ENCODE results near the gene CLPSL1. TPM values are rescaled to one million over a fixed set of nuclear protein-coding genes. Genes with fewer than 3 reads are reported as not detected.

The CLPSL1 gene
- total and polyA plus RNA-seq, 4 donors, result not detected

GRCh38 chr6:35810971-35811698 lies 30.3 kb downstream of the CLPSL1 start:
- Histone ChIP-seq H3K4me3 (no peak overlapping the region), H3K27ac (ENCODE audit: low read depth in 1 of 2, low read length in 1 of 2) (no peak overlapping the region), H3K9me3 (ENCODE audit: control insufficient read depth in 4 of 4, insufficient read depth in 3 of 4, low read length in 3 of 4) (peaks cover 0 to 5% (median 0%) of the 10 kb centered on the region in 4 donors), H3K9ac (ENCODE audit: insufficient read depth in 1 of 2, low read length in 2 of 2) (no peak overlapping the region), H3K36me3 (ENCODE audit: control insufficient read depth in 4 of 4, insufficient read depth in 4 of 4, low read length in 4 of 4) (no peaks in the 10 kb centered on the region), H3K27me3 (ENCODE audit: control insufficient read depth in 3 of 3, insufficient read depth in 3 of 3, low read length in 2 of 3) (peaks cover 0 to 3% (median 0%) of the 10 kb centered on the region in 3 donors), H3K4me1 (ENCODE audit: control insufficient read depth in 5 of 5, insufficient read depth in 5 of 5, low read length in 5 of 5) (no peaks in the 10 kb centered on the region)
- WGBS, 2 donors, result 60 to 67% methylated on average over 14 of the region's 14 CpGs
- DNase-seq, result no peak
- TF ChIP-seq CTCF (IDR thresholded peaks at IDR 0.05; ENCODE audit: control extremely low read depth, extremely low read depth), result no peak
- peak; percentile 47 for ATAC-seq (ENCODE audit: insufficient read depth, low FRiP score)

- ATAC-seq (ENCODE audit: insufficient read depth, low FRiP score) (no peak), DNase-seq (no peak)
- Histone ChIP-seq H3K4me3 (no peak overlapping the region), H3K9ac (ENCODE audit: insufficient read depth in 1 of 2, low read length in 2 of 2) (no peak overlapping the region), H3K27ac (ENCODE audit: low read depth in 1 of 2, low read length in 1 of 2) (no peak overlapping the region), H3K27me3 (ENCODE audit: control insufficient read depth in 3 of 3, insufficient read depth in 3 of 3, low read length in 2 of 3) (no peaks in the 10 kb centered on the region), H3K9me3 (ENCODE audit: control insufficient read depth in 4 of 4, insufficient read depth in 3 of 4, low read length in 3 of 4) (peaks cover 0 to 5% (median 0%) of the 10 kb centered on the region in 4 donors), H3K36me3 (ENCODE audit: control insufficient read depth in 4 of 4, insufficient read depth in 4 of 4, low read length in 4 of 4) (no peaks in the 10 kb centered on the region), H3K4me1 (ENCODE audit: control insufficient read depth in 5 of 5, insufficient read depth in 5 of 5, low read length in 5 of 5) (no peaks in the 10 kb centered on the region)
- 73 to 76% methylated on average over 6 of the region's 6 CpGs for WGBS, 2 donors
- TF ChIP-seq CTCF (IDR thresholded peaks at IDR 0.05; ENCODE audit: control extremely low read depth, extremely low read depth), result no peak
Observed at GRCh38 chr6:35811699-35811995, 30.8 kb downstream of the CLPSL1 start.

- DNase-seq (no peak), ATAC-seq (ENCODE audit: insufficient read depth, low FRiP score) (no peak)
- Histone ChIP-seq H3K4me3 (no peak overlapping the region), H3K9me3 (ENCODE audit: control insufficient read depth in 4 of 4, insufficient read depth in 3 of 4, low read length in 3 of 4) (peaks cover 0 to 5% (median 0%) of the 10 kb centered on the region in 4 donors), H3K27ac (ENCODE audit: low read depth in 1 of 2, low read length in 1 of 2) (no peak overlapping the region), H3K36me3 (ENCODE audit: control insufficient read depth in 4 of 4, insufficient read depth in 4 of 4, low read length in 4 of 4) (no peaks in the 10 kb centered on the region), H3K4me1 (ENCODE audit: control insufficient read depth in 5 of 5, insufficient read depth in 5 of 5, low read length in 5 of 5) (no peaks in the 10 kb centered on the region), H3K27me3 (ENCODE audit: control insufficient read depth in 3 of 3, insufficient read depth in 3 of 3, low read length in 2 of 3) (no peaks in the 10 kb centered on the region), H3K9ac (ENCODE audit: insufficient read depth in 1 of 2, low read length in 2 of 2) (no peak overlapping the region)
- no peak for TF ChIP-seq CTCF (IDR thresholded peaks at IDR 0.05; ENCODE audit: control extremely low read depth, extremely low read depth)
Observed at GRCh38 chr6:35817515-35817914, 36.7 kb downstream of the CLPSL1 start.

GRCh38 chr6:35823601-35824000 lies 42.8 kb downstream of the CLPSL1 start:
- DNase-seq (no peak), ATAC-seq (ENCODE audit: insufficient read depth, low FRiP score) (no peak)
- Histone ChIP-seq H3K4me3 (no peak overlapping the region), H3K36me3 (ENCODE audit: control insufficient read depth in 4 of 4, insufficient read depth in 4 of 4, low read length in 4 of 4) (no peaks in the 10 kb centered on the region), H3K9ac (ENCODE audit: insufficient read depth in 1 of 2, low read length in 2 of 2) (no peak overlapping the region), H3K4me1 (ENCODE audit: control insufficient read depth in 5 of 5, insufficient read depth in 5 of 5, low read length in 5 of 5) (no peaks in the 10 kb centered on the region), H3K9me3 (ENCODE audit: control insufficient read depth in 4 of 4, insufficient read depth in 3 of 4, low read length in 3 of 4) (no peaks in the 10 kb centered on the region), H3K27ac (ENCODE audit: low read depth in 1 of 2, low read length in 1 of 2) (no peak overlapping the region), H3K27me3 (ENCODE audit: control insufficient read depth in 3 of 3, insufficient read depth in 3 of 3, low read length in 2 of 3) (no peaks in the 10 kb centered on the region)
- WGBS, 2 donors, result 91% methylated on average over 2 of the region's 2 CpGs
- TF ChIP-seq CTCF (IDR thresholded peaks at IDR 0.05; ENCODE audit: control extremely low read depth, extremely low read depth), result no peak
